ENCODE results near the gene SVIL. TPM values are rescaled to one million over a fixed set of nuclear protein-coding genes. Genes with fewer than 3 reads are reported as not detected.

Gene SVIL
- total and polyA plus RNA-seq, 7 donors = 8.3 to 1,443 (median 637) TPM

DNA sequence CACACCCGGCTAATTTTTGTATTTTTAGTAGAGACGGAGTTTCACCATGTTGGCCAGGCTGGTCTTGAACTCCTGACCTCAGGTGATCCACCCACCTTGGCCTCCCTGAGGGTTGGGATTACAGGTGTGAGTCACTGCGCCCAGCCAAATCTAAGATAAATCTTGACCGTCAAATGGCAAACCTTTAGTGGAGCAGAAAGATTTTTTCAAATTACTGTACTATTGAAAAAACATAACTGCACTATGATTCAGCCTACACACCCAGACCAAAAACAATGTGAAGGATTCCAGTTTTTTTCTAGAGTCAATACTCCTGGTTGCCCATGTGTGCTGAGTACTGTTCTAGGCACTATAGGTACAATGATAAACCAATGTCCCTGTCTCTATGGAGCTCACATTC lies 33.9 kb upstream of the SVIL start:
- intact Hi-C loops (cut with DNase I) = no loop called here
- Histone ChIP-seq H3K4me3 (no peak overlapping the region), H3K27ac (peak overlapping the region in 2 of 4 donors; percentile 46 to 55), H3K4me1 (peaks cover 0 to 77% (median 65%) of the 10 kb centered on the region in 4 donors), H3K36me3 (peaks cover 0 to 65% (median 9%) of the 10 kb centered on the region in 4 donors), H3K27me3 (no peaks in the 10 kb centered on the region), H3K9me3 (no peaks in the 10 kb centered on the region)
- no peak for DNase-seq
- 88 to 91% methylated on average over 4 of the region's 4 CpGs for WGBS, 2 donors
- no peak for TF ChIP-seq EP300 (IDR thresholded peaks at IDR 0.05)
- no peak for TF ChIP-seq POLR2AphosphoS5 (IDR thresholded peaks at IDR 0.05)
- TF ChIP-seq, protein P1, sequence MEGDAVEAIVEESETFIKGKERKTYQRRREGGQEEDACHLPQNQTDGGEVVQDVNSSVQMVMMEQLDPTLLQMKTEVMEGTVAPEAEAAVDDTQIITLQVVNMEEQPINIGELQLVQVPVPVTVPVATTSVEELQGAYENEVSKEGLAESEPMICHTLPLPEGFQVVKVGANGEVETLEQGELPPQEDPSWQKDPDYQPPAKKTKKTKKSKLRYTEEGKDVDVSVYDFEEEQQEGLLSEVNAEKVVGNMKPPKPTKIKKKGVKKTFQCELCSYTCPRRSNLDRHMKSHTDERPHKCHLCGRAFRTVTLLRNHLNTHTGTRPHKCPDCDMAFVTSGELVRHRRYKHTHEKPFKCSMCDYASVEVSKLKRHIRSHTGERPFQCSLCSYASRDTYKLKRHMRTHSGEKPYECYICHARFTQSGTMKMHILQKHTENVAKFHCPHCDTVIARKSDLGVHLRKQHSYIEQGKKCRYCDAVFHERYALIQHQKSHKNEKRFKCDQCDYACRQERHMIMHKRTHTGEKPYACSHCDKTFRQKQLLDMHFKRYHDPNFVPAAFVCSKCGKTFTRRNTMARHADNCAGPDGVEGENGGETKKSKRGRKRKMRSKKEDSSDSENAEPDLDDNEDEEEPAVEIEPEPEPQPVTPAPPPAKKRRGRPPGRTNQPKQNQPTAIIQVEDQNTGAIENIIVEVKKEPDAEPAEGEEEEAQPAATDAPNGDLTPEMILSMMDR (IDR thresholded peaks at IDR 0.05) = no peak
- no peak for TF ChIP-seq POLR2A (IDR thresholded peaks at IDR 0.05)

DNA sequence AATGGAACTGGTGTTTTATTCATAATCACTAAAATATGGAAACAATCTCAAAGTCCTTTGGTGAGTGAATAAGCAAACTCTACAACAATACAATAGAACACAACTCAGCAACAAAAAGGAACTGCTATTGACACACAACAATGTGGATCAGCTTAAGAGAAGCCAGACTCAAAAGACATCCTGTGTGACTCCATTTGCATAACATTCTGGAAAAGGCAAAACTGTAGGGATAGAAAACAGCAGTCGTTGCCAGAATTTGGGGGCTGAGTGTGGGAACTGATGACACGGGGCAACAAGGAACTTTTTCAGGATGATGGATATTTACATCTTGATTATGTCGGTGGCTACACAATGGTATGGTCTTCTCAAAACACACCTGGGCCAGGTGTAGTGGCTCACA lies 32.4 kb upstream of the SVIL start:
- Histone ChIP-seq H3K27me3 (no peaks in the 10 kb centered on the region), H3K4me1 (peaks cover 0 to 86% (median 75%) of the 10 kb centered on the region in 4 donors), H3K36me3 (peaks cover 0 to 66% (median 9%) of the 10 kb centered on the region in 4 donors), H3K4me3 (no peak overlapping the region), H3K9me3 (no peaks in the 10 kb centered on the region), H3K27ac (peak overlapping the region in 2 of 4 donors; percentile 46 to 55)
- WGBS, 2 donors = 84 to 89% methylated on average over 3 of the region's 3 CpGs
- intact Hi-C loops (cut with DNase I) = no loop called here
- TF ChIP-seq, protein P1 (IDR thresholded peaks at IDR 0.05) = no peak
- no peak for DNase-seq

DNA sequence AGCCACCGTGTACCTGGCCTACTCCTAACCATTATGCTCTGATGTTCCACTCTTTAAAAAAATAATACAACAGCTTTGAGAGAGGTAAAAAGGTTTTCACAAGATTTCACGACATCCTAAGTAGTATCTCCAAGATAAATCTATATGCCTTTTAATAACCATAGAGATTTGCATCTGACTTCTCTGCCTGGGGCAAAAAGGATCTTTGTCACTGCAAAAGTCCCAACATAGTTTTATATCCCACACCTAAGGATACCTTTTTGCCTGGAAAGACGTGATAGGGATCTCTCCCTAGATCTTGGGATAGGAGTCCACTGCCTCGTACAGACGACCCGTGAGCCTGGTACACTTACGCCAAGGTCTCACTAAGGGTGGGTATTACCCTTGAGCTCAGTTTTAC lies 31.4 kb upstream of the SVIL start:
- DNase-seq = no peak
- Histone ChIP-seq H3K27me3 (no peaks in the 10 kb centered on the region), H3K9me3 (no peaks in the 10 kb centered on the region), H3K4me3 (no peak overlapping the region), H3K27ac (peak overlapping the region in 3 of 4 donors; percentile 14 to 38 (median 16)), H3K36me3 (peaks cover 0 to 62% (median 9%) of the 10 kb centered on the region in 4 donors), H3K4me1 (peaks cover 0 to 86% (median 75%) of the 10 kb centered on the region in 4 donors)
- WGBS, 2 donors = 89% methylated on average over 7 of the region's 7 CpGs
- intact Hi-C loops (cut with DNase I) = no loop called here
- TF ChIP-seq POLR2A (IDR thresholded peaks at IDR 0.05) (no peak), POLR2AphosphoS5 (IDR thresholded peaks at IDR 0.05) (peak in 1 of 4 donors; percentile 27)
- TF ChIP-seq, protein P1 (IDR thresholded peaks at IDR 0.05) = no peak

DNA sequence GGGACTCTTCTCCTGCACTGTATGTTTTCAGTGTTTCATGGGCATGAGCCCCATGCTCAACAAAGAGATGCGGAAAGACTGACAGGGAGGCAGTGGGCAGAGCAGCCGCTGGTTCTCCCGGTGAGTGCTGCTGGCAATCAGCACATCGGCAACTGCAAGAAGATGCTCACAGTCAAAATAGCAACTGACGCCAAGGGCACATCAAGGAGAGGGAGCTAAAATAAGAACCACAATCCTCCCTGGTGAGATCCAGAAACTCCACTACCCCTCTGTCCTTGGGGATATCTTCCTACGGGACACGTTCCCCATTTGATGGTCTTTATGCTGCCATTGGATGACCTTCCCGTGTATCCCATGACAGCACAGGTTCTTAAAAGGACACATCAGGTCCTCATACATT lies 28.9 kb upstream of the SVIL start:
- TF ChIP-seq POLR2AphosphoS5 (IDR thresholded peaks at IDR 0.05) (no peak), EP300 (IDR thresholded peaks at IDR 0.05) (no peak), POLR2A (IDR thresholded peaks at IDR 0.05) (no peak)
- TF ChIP-seq, protein P1 (IDR thresholded peaks at IDR 0.05) = no peak
- 97% methylated on average over 8 of the region's 8 CpGs for WGBS, 2 donors
- no peaks in the 10 kb centered on the region for H3K27me3 ChIP-seq
- no peaks in the 10 kb centered on the region for H3K9me3 ChIP-seq
- no peak overlapping the region for H3K4me3 ChIP-seq
- peaks cover 0 to 87% (median 75%) of the 10 kb centered on the region in 4 donors for H3K4me1 ChIP-seq
- H3K27ac ChIP-seq = peak overlapping the region in 3 of 4 donors; percentile 0 to 87 (median 76)
- DNase-seq = no peak
- intact Hi-C loops (cut with DNase I) = no loop called here
- H3K36me3 ChIP-seq = peaks cover 0 to 46% (median 2%) of the 10 kb centered on the region in 4 donors
